GOT3 (cell line): ENCODE data around the gene CAPZA2.

Experiments
- DNase-seq: peaks from one replicate; lab custom pipeline; 2025; ENCODE audit warnings: mixed read lengths; lab: John Stamatoyannopoulos, UW

The CAPZA2 gene

GRCh38 chr7:116862951-116863670 is 724 bp downstream of the CAPZA2 start:
- no peak for DNase-seq

GRCh38 chr7:116863936-116864500 is 1.6 kb downstream of the CAPZA2 start:
- DNase-seq: no peak

- no peak for DNase-seq
Observed at GRCh38 chr7:116871061-116871700, 8.8 kb downstream of the CAPZA2 start.

- no peak for DNase-seq
Observed at GRCh38 chr7:116872026-116872425, 9.6 kb downstream of the CAPZA2 start.

GRCh38 chr7:116873619-116874018 is 11.2 kb downstream of the CAPZA2 start:
- no peak for DNase-seq

GRCh38 chr7:116876664-116877442 is 14.5 kb downstream of the CAPZA2 start:
- DNase-seq: no peak

GRCh38 chr7:116877443-116878217 is 15.2 kb downstream of the CAPZA2 start:
- no peak for DNase-seq

- no peak for DNase-seq
Observed at GRCh38 chr7:116884691-116885090, 22.3 kb downstream of the CAPZA2 start.

GRCh38 chr7:116885724-116886123 is 23.3 kb downstream of the CAPZA2 start:
- DNase-seq: no peak

GRCh38 chr7:116886543-116887156 is 24.3 kb downstream of the CAPZA2 start:
- DNase-seq: no peak

GRCh38 chr7:116888895-116889294 is 26.5 kb downstream of the CAPZA2 start:
- DNase-seq: no peak

- DNase-seq: no peak
Observed at GRCh38 chr7:116895849-116896248, 33.5 kb downstream of the CAPZA2 start.

GRCh38 chr7:116897661-116898060 is 35.3 kb downstream of the CAPZA2 start:
- DNase-seq: no peak

- DNase-seq: no peak
Observed at GRCh38 chr7:116899308-116899707, 36.9 kb downstream of the CAPZA2 start.

GRCh38 chr7:116901143-116901542 is 38.8 kb downstream of the CAPZA2 start:
- DNase-seq: no peak

- no peak for DNase-seq
Observed at GRCh38 chr7:116902867-116903266, 40.5 kb downstream of the CAPZA2 start.

- no peak for DNase-seq
Observed at GRCh38 chr7:116906391-116906790, 44.0 kb downstream of the CAPZA2 start.

- DNase-seq: no peak
Observed at GRCh38 chr7:116910383-116910782, 48.0 kb downstream of the CAPZA2 start.

- no peak for DNase-seq
Observed at GRCh38 chr7:116911801-116912200, 49.4 kb downstream of the CAPZA2 start.

GRCh38 chr7:116912269-116912909 is 50.0 kb downstream of the CAPZA2 start:
- DNase-seq: no peak

GRCh38 chr7:116918704-116919103 is 56.3 kb downstream of the CAPZA2 start:
- no peak for DNase-seq
